ENCODE data around the gene GRPR. TPM values are rescaled to one million over a fixed set of nuclear protein-coding genes. Genes with fewer than 3 reads are reported as not detected.

The GRPR gene
- total RNA-seq = not detected

GRCh38 chrX:16123222-16123786, at the start of gene GRPR:
TSS of gene GRPR (plus strand) at chrX:16123565. CDS start at chrX:16123954, 389 bp downstream.
- no peaks in the 10 kb centered on the region for H3K27me3 ChIP-seq
- no peaks in the 10 kb centered on the region for H3K9me3 ChIP-seq
- no peak within 1 kb of the TSS for H3K4me3 ChIP-seq
- peak; percentile 64 to 89 (median 78) for DNase-seq
- no peaks in the 10 kb centered on the region for H3K36me3 ChIP-seq
- no peak within 1 kb of the TSS for H3K27ac ChIP-seq
- TF ChIP-seq, protein P1, sequence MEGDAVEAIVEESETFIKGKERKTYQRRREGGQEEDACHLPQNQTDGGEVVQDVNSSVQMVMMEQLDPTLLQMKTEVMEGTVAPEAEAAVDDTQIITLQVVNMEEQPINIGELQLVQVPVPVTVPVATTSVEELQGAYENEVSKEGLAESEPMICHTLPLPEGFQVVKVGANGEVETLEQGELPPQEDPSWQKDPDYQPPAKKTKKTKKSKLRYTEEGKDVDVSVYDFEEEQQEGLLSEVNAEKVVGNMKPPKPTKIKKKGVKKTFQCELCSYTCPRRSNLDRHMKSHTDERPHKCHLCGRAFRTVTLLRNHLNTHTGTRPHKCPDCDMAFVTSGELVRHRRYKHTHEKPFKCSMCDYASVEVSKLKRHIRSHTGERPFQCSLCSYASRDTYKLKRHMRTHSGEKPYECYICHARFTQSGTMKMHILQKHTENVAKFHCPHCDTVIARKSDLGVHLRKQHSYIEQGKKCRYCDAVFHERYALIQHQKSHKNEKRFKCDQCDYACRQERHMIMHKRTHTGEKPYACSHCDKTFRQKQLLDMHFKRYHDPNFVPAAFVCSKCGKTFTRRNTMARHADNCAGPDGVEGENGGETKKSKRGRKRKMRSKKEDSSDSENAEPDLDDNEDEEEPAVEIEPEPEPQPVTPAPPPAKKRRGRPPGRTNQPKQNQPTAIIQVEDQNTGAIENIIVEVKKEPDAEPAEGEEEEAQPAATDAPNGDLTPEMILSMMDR (IDR thresholded peaks at IDR 0.05) = peak; percentile 46 to 64 (median 57)
- no peak for TF ChIP-seq POLR2A (IDR thresholded peaks at IDR 0.05)
- no peaks in the 10 kb centered on the region for H3K4me1 ChIP-seq

- Histone ChIP-seq H3K36me3 (no peaks in the 10 kb centered on the region), H3K9me3 (no peaks in the 10 kb centered on the region), H3K4me1 (no peaks in the 10 kb centered on the region), H3K4me3 (no peak overlapping the region), H3K27ac (no peak overlapping the region), H3K27me3 (no peaks in the 10 kb centered on the region)
- TF ChIP-seq POLR2A (IDR thresholded peaks at IDR 0.05) = no peak
- TF ChIP-seq, protein P1 (IDR thresholded peaks at IDR 0.05) = no peak
- no peak for DNase-seq
These were observed 48.3 kb upstream of the GRPR start for GRCh38 chrX:16075087-16075486.

GRCh38 chrX:16076834-16077233, 46.5 kb upstream of the GRPR start:
- no peaks in the 10 kb centered on the region for H3K9me3 ChIP-seq
- TF ChIP-seq POLR2A (IDR thresholded peaks at IDR 0.05) = no peak
- TF ChIP-seq, protein P1 (IDR thresholded peaks at IDR 0.05) = no peak
- H3K4me1 ChIP-seq = no peaks in the 10 kb centered on the region
- H3K36me3 ChIP-seq = no peaks in the 10 kb centered on the region
- H3K27me3 ChIP-seq = no peaks in the 10 kb centered on the region
- no peak overlapping the region for H3K4me3 ChIP-seq
- no peak overlapping the region for H3K27ac ChIP-seq
- no peak for DNase-seq

DNA sequence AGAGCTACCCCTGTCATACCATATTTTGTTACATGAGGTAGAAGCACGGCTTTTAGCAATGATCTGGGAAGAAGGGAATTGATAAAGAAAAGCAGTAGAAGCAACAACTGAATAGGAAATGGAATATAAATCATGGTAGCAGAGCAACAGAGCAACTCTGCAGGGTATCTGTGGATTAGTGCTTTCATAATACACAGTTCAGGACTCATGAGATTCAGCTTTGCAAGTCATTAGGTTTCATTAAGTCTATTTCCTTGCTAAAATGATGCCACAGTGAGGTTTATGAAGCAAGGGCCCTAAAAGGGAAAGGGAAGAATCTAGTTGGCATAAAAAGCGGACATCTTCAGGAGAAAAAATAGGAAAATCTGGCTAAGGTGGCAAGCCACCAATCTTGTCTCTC, 45.6 kb upstream of the GRPR start:
- Histone ChIP-seq H3K27ac (no peak overlapping the region), H3K9me3 (no peaks in the 10 kb centered on the region), H3K27me3 (no peaks in the 10 kb centered on the region), H3K36me3 (no peaks in the 10 kb centered on the region), H3K4me3 (no peak overlapping the region), H3K4me1 (no peaks in the 10 kb centered on the region)
- TF ChIP-seq, protein P1 (IDR thresholded peaks at IDR 0.05) = no peak
- TF ChIP-seq POLR2A (IDR thresholded peaks at IDR 0.05) = no peak
- no peak for DNase-seq

DNA sequence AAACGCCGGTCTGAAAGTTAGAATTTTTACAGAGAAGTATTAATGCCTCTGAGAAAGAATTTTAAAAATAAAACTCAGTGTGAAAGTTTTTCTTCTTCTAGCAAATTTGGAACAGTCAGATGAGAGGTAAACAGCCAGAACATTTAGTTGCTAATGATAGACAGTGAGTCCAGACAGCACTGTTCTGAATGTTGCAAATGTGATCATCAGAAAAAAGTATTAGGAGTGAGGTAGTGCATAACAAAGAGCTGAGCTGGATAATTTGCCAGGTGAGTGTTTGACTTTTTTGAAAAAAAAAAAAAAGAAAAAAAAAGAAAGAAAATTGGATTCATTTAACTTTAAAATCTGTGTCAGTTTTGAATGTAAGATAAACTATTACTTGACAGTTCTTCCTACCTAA, 42.0 kb upstream of the GRPR start:
- Histone ChIP-seq H3K4me3 (no peak overlapping the region), H3K27ac (no peak overlapping the region), H3K36me3 (no peaks in the 10 kb centered on the region), H3K27me3 (no peaks in the 10 kb centered on the region), H3K4me1 (no peaks in the 10 kb centered on the region), H3K9me3 (no peaks in the 10 kb centered on the region)
- TF ChIP-seq, protein P1 (IDR thresholded peaks at IDR 0.05) = no peak
- no peak for TF ChIP-seq POLR2A (IDR thresholded peaks at IDR 0.05)
- no peak for DNase-seq

Measured in Peyer's patch (tissue), 4 donors.